GM12874 (cell line): ENCODE data around the gene HELZ.

ENCODE experiments used
- CTCF ChIP-seq: IDR thresholded peaks from 2 replicates; pipeline ENCODE4 v1.5.1; 2011; ENCODE audit warnings: low read depth, mild to moderate bottlenecking, control low read depth, low read length, moderate library complexity; ENCODE audit not compliant: insufficient read depth

Gene HELZ

GRCh38 chr17:67125924-67126323 lies 119.1 kb downstream of the HELZ start:
- no peak for TF ChIP-seq CTCF

- TF ChIP-seq CTCF, result no peak
Observed at GRCh38 chr17:67125417-67125816, 119.6 kb downstream of the HELZ start.

- no peak for TF ChIP-seq CTCF
Observed at GRCh38 chr17:67124450-67125148, 120.4 kb downstream of the HELZ start.

- no peak for TF ChIP-seq CTCF
Observed at GRCh38 chr17:67123699-67124098, 121.3 kb downstream of the HELZ start.

GRCh38 chr17:67121316-67121891 lies 123.6 kb downstream of the HELZ start:
- no peak for TF ChIP-seq CTCF

- no peak for TF ChIP-seq CTCF
Observed at GRCh38 chr17:67119102-67119501, 125.9 kb downstream of the HELZ start.

- TF ChIP-seq CTCF, result no peak
Observed at GRCh38 chr17:67116045-67116575, 128.9 kb downstream of the HELZ start.
